ENCODE data around the gene PLXDC2.

PLXDC2 gene

DNA sequence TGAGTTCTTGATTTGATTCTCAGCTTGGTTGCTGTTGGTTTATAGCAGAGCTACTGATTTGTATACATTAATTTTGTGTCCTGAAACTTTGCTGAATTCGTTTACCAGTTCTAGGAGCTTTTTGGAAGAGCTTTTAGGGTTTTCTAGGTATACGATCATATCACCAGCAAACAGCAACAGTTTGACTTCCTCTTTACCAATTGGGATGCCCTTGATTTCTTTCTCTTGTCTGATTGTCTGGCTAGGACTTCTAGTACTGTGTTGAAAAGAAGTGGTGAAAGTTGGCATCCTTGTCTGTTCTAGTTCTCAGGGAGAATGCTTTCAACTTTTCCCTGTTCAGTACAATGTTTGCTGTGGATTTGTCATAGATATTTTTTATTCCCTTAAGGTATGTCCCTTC, 86.2 kb downstream of the PLXDC2 start:
- no peak for DNase-seq (ENCODE audit: low read depth)
- no peak overlapping the region for H3K4me3 ChIP-seq (ENCODE audit: low read length)
- TF ChIP-seq, protein P1, sequence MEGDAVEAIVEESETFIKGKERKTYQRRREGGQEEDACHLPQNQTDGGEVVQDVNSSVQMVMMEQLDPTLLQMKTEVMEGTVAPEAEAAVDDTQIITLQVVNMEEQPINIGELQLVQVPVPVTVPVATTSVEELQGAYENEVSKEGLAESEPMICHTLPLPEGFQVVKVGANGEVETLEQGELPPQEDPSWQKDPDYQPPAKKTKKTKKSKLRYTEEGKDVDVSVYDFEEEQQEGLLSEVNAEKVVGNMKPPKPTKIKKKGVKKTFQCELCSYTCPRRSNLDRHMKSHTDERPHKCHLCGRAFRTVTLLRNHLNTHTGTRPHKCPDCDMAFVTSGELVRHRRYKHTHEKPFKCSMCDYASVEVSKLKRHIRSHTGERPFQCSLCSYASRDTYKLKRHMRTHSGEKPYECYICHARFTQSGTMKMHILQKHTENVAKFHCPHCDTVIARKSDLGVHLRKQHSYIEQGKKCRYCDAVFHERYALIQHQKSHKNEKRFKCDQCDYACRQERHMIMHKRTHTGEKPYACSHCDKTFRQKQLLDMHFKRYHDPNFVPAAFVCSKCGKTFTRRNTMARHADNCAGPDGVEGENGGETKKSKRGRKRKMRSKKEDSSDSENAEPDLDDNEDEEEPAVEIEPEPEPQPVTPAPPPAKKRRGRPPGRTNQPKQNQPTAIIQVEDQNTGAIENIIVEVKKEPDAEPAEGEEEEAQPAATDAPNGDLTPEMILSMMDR (IDR thresholded peaks at IDR 0.05; ENCODE audit: insufficient read depth, low read depth, low read length, missing control alignments) = no peak

DNA sequence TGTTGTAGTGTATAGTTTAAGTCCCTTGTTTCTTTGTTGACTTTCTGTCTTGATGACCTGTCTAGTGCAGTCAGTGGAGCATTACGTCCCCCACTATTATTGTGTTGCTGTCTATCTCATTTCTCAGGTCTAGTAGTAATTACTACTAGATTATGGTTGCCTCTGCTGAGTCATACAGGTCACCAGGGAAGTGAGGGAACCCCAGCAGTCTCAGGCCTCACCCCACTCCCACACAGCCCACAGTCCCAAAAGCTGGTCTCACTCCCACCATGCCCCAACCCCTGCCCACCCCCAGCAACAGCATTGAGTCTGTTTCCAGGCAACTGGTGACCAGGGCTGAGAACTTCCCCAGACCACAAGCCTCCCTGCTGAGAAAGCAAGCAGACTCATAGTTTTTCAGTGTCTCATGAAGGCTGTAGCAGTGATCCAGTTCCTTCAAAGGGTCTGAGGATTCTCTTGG, 88.0 kb downstream of the PLXDC2 start:
- DNase-seq (ENCODE audit: low read depth) = no peak
- no peak overlapping the region for H3K4me3 ChIP-seq (ENCODE audit: low read length)
- TF ChIP-seq, protein P1 (IDR thresholded peaks at IDR 0.05; ENCODE audit: insufficient read depth, low read depth, low read length, missing control alignments) = no peak

DNA sequence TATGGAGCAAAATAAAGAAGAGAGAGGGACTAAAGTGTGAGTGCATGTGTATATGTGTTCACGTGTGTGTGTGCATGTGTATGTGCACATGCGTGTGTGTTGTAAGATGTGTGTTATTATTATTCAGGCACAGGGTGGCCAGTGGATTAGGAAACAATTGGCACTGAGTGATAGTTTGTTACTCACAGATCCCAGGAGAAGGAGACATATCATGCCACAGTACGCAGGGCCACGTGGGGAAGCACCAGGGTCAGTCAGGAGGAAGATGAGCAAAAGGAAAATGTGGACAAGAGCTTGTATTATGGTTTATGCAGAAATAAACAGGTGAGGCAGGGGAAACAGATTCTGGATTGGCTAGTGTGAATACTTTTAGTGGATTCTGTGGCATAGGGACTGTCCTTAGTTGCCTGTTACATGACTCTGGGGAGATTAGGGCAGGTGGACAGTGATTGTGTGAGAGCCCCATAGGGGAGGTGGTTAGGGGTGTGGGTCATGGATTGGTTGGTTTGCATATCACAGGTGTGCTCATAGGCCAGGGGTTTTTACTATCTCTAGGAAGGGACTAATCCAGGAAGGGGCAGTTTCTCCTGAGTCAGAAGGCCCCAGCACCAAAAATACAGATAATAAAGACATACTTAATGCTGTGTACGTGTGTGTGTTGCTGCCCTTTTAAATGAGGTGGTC, 90.0 kb downstream of the PLXDC2 start:
- TF ChIP-seq, protein P1 (IDR thresholded peaks at IDR 0.05; ENCODE audit: insufficient read depth, low read depth, low read length, missing control alignments) = no peak
- DNase-seq (ENCODE audit: low read depth) = no peak
- no peak overlapping the region for H3K4me3 ChIP-seq (ENCODE audit: low read length)

DNA sequence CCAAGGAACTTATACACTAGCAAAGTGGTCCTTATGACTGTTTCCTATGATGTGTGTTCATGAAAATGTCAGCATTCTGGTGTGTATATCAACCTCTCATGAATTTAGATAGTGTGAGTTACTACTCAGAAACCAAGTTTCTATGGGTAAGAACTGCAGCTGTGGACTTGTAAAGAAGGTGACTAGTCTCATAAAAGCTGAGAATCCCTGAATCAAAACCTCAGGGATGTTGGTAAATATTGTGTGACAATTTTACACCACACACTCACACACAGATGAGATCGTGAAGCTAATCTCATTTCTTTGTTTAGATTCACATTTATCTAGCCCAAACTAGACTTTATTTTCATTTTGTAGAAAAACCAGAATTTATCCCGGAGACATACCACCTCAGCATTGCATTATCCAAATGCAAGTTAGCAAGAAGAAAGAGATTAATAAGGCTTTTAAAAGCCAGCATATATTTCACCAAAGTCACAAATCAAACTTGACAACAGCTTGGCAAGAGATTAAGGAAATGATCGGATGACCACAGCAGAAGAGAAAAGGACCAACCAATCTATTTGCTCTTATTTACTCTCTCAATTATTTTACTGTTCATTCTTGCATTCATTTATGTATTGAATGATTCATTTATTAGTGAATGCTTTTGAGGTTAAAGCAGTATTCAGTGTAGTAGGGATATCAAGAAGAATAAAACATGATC, 92.9 kb downstream of the PLXDC2 start:
- DNase-seq (ENCODE audit: low read depth) = no peak
- TF ChIP-seq, protein P1 (IDR thresholded peaks at IDR 0.05; ENCODE audit: insufficient read depth, low read depth, low read length, missing control alignments) = no peak
- H3K4me3 ChIP-seq (ENCODE audit: low read length) = no peak overlapping the region

DNA sequence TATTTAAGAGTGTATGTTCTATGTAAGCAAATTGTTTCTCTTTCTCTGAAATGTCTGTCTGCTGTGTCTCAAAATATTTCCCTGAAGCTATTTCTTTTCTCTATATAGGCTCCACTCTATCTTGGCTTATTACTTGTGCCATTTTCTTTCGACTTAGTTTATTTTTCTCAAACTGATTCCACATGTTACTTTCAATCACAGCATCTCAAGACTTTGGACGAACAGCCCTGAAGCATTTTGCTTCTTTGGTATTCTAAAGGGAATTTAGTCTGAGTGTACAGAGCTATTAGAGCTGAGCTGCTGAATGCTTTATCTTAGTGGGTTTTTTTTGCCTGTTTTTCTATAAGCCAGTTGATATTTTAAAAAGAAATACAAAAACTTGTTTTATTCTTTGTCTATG, 95.7 kb downstream of the PLXDC2 start:
- no peak overlapping the region for H3K4me3 ChIP-seq (ENCODE audit: low read length)
- TF ChIP-seq, protein P1 (IDR thresholded peaks at IDR 0.05; ENCODE audit: insufficient read depth, low read depth, low read length, missing control alignments) = no peak
- no peak for DNase-seq (ENCODE audit: low read depth)

DNA sequence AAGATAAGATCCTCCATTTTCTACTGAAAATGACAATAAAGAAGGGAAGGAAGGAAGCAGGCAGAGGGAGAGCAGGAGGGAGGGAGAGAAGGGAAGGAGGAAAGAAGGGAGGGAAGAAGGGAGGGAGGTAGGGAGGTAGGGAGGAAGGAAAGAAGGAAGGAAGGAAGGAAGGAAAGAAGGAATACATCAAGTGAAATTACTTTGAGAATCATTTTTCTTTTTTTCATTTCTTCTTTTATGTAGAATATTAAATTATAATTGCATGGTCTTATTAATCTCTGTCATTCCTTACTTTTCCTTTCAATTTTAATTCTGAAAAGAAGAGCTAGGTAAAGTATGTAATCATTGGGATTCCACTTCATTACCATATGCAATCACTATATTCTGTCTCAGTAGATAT, 97.8 kb downstream of the PLXDC2 start:
- DNase-seq (ENCODE audit: low read depth) = no peak
- H3K4me3 ChIP-seq (ENCODE audit: low read length) = no peak overlapping the region
- TF ChIP-seq, protein P1 (IDR thresholded peaks at IDR 0.05; ENCODE audit: insufficient read depth, low read depth, low read length, missing control alignments) = no peak

Measured in epithelial cell of esophagus (primary cell).